HG03095 (cell line): Measurements from ENCODE around the gene ZFP64.
"Not testable (repeated sequence)": the region's sequence is repeated elsewhere in the genome, so short reads cannot be mapped to it uniquely, and the experiment has no call there.

Source experiments
- ATAC-seq: cut with Tn5 transposase; IDR thresholded peaks from one replicate; pipeline ENCODE4 v1.9.1; 2021; ENCODE audit warnings: moderate library complexity; ENCODE audit not compliant: unreplicated experiment

ZFP64 gene

DNA sequence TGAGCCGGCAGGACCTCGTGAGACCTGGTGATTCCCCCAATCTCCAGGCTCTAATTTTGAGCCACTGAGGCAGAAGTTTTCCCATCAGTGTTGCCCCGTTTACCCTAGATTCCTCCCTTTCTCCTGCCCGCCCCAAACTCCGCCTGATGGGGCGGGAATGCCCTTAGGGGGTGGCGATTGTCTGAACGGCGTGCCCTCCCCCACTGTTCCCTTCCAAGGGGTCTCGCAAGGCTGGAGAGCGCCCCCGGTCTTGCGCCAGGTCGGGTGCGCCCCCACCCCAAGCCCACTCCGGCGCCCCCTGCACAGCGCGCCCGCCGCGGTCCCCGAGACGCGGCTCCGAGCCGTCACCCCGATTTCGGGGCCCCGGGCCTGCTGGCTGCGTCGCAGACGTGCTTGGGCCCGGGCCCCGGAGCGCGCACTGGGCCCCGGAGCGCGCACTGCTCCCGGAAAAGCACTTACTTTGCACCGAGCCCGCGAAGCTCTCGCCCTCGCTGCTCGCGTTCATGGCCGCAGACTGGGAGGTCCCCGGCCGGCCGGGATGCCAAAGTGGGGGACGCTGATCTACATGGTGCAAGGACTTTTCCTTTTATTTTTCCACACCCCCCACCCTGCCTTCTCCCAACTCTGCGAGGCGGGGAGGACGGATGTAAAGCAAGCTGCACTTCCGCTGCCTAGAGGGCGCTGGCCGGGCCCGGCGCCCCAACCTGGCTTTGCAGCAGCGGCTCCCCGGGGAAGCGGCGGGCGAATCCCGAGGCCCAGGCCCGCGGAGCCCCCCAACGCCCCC lies at the start of gene ZFP64:
Gene ZFP64, minus strand, starts transcription at position 648 of the 784 bp plus-strand sequence. Its CDS starts 143 bp downstream, at position 505.
- ATAC-seq, result peak; percentile 64

DNA sequence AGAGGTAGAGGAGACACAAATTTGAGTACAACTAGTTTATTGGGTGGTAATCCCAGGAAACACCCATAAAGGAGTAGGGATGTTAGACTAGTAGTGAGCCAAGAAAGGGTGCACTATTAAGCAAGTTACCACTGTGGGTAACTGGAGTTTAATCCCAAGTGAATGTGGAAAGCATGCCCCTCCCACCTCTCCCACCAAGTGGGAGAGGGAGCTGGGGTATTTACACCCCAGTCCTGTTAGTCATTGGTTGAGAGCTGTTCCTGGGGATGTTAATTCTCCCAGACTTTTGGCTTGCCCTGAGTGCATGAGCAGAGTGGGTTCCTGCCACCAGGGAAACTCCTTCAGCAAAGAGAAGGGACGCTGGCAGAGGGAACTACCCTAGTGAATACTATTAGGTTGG lies 49.2 kb upstream of the ZFP64 start:
- ATAC-seq, result no peak

DNA sequence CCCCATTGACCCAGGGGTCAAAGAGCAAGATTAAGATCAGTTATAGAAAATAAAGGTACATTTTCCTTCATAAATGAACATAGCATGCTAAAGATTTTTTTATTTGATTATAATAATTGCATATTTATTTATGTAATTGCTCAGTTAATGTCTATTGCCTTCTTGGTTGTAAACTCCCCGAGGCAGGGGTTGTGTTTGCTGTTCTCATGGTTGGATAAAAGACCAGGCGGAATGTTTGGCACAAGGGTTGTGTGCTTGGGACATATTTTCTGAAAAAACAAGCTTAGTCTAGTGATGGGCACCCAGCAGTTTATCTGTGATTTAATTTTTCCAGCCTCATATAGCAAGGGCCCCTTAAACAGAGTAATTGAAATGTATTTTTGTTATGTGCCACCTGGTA lies 47.5 kb upstream of the ZFP64 start:
- ATAC-seq, result no peak

DNA sequence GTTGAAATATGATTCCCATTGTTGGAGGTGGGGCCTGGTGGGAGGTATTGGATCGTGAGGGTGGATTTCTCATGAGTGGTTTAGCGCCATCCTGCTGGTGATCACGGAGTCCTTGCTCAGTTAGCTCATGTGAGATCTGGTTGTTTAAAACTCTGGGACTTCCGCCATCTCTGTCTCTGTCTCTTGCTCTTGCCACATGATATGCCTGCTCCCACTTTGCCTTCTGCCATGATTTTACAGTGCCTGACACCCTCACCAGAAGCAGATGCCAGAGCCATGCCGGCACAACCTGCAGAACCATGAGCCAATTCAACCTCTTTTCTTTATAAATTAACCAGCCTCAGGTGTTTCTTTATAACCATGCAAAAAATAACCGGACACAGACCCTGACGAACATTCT lies 44.7 kb upstream of the ZFP64 start:
- no peak for ATAC-seq

DNA sequence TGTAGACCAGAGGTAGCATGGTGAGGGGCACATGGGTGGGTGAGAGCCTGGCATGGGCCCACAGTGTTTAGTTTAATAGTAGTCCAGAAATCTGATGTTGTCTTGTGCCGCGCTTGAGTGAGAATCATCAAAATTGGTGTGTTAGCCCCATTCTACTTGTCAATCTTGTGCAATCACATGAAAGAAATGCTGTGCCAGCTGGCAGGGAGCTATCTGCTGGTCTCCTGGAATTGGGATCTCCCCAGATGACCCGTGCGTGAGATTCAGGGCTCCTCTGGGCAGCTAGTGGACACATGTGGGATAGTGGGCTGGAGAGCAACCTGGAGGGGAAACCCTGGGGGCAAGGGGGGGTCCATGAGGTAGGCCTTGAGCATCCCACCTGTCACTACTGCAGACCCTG lies 43.5 kb upstream of the ZFP64 start:
- no peak for ATAC-seq

DNA sequence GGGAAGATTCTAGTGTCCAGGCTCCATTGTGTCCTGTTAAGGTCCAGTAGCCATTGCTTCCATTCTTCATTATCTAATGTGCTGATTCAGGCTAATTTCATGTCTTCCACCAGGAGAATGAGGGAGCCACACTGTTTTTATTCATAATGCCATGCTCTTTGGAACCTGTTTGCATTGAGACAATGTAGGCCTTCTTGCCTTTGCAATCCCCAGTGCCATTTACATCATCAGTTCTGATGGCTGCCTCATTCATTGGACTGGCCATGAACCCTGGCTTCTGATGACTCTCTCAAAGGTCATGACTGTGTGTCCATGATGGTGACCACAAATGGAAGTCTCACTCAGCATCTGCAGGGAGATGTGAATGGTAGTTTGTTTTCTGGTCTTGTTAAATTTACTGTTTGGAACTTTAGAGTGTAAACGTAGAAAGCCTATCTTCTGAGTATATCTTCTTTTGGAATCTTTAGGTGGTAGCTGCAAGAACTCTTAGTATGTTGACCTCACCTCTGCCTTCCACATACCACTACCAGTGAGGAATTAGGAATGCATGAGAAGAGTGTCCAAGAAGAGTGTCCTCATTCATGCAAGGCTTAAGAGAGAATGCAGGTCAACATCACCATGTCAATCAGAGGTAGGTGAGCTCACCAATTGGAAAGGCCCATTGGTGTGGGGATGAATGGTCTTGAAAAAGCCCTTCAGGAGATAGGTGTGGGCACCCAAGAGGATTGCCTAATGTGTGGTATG lies 42.9 kb upstream of the ZFP64 start:
- ATAC-seq, result no peak

DNA sequence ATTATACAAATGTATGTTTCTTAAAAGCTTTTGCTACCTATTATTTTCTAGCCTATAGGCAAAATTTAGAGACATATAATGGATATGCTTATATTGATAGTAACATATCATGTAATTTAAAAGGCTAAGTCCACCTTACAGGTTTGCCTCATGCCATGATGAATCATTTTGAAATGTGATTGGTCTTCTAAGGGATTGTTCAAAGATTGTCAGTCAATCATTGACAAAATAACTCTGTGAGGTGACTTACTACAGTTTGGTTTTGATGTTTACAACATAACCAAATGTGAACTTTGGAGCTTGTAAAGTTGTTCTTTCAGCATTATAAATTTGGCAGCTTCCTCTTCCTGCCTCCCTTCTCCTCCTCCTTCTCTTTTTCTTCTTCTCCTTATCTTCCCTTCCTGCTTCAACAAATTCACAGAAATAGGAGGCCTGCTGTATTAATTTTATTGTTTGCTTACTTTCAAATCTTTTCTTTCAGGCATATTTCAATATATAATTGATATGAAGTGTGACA lies 39.7 kb upstream of the ZFP64 start:
- ATAC-seq, result no peak

DNA sequence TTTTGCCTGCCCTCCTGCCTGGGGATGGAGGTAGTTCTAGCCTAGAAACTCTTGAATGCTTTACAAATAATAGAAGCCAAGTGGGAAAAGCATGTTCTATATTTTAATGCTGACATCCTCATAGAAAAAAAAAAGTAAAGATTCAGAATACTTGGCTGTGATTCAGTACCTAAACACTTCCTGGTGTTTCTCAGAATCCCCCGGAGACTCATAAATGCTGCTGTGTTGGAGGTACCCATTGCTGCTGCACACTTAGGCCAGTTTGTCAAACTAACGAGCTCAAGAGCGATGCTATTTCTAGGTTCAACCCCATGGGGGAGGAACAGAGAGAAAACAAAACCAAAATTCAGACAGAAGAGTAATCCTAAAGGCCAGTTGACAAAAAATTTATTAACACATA lies 38.8 kb upstream of the ZFP64 start:
- ATAC-seq, result no peak

DNA sequence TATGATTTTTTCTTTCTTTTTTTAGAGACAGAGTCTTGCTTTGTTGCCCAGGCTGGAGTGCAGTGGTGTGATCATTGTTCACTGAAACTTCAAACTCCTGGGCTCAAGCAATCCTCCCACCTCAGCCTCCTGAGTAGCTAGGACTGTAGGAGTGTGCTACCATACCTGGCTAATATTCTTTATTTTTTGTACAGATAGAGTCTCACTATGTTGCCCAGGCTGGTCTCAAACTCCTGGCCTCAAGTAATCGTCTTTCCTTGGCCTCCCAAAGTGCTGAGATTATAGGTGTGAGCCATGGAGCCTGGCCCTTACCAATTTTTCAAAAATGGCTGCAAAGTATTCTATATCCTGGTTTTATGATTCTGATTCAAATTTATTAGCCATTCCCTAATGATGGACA lies 37.8 kb upstream of the ZFP64 start:
- not testable (repeated sequence) for ATAC-seq

DNA sequence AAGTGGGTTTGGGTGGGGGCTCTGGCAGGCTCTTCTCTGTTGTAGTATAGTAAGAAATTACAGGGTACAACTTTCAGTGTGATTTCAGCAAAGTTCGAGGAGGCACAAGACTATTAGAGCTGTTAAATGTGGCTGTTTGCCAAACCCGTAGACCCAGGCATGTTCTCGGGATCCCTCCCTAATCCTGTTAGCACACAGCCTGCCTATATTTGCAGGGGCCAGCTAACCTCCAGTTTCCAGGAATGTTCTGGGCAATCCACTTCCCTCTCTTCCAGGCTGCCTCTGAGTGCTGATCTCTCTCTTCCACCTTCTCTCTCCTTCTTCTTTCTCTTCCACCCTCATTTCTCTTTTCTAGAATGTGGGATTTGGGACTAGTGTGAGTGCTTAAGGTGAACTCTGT lies 34.8 kb upstream of the ZFP64 start:
- no peak for ATAC-seq

DNA sequence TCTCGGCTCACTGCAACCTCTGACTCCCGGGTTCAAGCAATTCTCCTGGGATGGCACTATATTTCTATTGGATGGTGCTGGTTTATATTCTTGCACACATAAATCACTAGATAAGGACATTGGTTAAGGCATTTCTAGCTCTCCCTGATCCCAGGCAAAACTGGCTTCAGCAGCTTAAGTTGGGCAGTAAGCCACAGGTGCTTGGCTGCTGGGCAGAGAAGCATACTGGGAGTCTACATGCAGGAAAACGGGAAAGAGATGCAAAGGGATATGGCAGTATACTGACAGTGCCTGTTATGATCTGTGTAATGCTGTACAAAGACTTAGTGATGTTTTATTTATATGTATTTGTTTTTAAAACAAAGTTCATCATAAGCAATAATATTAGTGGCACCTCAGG lies 33.3 kb upstream of the ZFP64 start:
- ATAC-seq, result no peak

DNA sequence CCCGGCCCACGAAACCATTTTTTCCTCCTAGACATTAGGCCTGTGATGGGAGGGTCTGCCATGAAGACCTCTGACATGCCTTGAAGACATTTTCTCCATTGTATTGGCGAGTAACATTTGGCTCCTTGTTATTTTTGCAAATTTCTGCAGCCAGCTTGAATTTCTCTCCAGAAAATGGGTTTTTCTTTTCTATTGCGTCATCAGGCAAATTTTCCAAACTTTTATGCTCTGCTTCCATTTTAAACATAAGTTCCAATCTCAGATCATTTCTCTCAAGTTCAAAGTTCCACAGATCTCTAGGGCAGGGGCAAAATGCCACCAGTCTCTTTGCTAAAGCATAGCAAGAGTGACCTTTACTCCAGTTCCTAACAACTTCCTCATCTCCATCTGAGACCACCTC lies 29.8 kb upstream of the ZFP64 start:
- not testable (repeated sequence) for ATAC-seq

DNA sequence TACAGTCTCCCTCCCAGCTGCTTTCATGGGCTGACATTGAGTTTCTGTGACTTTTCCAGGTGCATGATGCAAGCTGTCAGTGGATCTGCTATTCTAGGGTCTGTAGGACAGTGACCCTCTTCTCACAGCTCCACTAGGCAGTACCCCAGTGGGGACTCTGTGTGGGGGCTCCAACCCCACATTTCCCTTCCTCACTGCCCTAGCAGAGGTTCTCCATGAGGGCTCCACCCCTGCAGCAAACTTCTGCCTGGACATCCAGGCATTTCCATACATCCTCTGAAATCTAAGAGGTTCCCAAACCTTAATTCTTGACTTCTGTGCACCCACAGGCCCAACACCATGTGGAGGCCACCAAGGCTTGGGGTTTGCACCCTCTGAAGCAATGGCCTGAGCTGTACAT lies 29.3 kb upstream of the ZFP64 start:
- ATAC-seq, result not testable (repeated sequence)

DNA sequence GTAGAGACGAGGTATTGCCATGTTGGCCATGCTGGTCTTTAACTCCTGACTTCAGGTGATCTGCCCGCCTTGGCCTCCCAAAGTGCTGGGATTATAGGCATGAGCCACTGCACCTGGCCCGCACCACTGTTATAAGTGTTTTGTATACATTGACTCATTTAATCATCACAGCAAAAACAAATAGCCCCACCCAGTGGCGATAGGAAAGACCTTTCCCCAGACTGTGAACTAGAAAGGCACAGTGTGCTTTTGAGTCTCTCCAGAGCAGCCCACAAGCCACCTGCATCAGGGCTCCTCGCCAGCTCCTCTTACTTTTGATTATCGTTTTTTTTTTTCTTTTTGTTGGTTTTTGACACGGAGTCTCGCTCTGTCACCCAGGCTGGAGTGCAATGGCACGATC lies 27.9 kb upstream of the ZFP64 start:
- no peak for ATAC-seq

DNA sequence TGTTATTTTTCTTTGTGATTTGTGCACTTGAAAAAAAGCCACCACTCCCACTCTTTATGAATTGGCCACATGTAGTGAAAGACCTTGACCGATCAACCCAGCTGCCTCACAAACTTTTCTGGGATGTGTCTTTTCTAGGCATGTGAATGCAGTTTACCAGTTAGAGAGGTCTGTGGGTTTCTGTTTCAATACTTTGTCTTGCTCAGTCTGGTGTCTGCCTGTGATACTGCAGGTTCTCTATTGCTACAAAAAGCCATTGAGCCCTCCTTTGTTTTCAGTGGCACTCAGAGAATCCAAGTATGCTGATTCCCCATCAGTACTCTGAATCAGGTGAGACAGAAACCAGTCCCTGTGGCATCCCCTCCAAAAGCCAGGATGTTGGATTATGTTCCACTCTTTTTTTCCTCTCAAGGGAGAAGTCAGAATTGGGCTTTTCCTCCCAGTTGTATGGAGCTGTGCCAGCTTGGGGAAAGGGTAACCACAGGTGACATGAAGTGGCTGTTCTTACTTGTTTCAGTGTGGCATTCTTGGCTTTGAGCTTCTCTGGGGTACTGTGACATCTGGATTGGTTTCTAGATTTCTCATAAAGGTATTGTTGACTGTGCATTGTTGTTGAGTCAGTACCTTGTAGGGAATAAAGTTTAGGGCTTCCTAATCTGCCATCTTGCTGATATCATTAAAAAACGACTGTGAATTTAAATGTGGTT lies 26.3 kb upstream of the ZFP64 start:
- ATAC-seq, result no peak

DNA sequence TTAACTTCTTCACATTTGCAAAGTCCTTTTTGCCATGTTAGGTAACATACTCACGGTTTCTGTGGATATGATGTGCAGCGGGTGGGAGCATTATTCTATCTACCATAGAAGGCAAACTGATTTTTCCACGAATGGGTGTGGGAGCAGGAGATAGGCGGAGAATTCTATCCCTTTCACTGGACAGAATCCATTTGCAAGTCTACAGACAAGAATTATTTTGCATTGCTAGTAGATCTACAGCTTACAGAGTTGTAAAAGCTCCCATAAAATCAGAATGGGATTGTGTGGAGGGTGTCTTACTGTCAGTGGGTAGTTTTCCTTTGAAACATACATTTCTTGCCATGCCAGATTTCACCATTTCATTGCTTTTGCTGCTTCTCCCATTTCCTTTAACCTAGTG lies 22.4 kb upstream of the ZFP64 start:
- ATAC-seq, result no peak

DNA sequence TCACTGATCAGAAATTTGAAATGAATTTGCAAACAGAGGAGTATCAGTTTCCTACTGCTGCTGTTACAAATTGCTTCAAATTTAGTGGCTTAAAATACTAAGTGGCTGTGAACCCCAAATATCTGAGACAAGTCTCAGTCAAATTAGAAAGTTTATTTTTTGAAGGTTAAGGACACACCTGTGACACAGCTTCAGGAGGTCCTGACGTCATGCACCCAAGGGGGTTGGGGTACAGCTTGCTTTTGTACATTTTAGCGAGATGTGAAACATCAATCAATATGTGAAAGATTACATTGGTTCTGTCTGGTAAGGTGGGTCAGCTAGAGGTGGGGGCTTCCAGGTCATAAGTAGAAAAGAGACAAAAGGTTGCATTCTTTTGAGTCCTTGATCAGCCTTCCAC lies 21.4 kb upstream of the ZFP64 start:
- no peak for ATAC-seq

DNA sequence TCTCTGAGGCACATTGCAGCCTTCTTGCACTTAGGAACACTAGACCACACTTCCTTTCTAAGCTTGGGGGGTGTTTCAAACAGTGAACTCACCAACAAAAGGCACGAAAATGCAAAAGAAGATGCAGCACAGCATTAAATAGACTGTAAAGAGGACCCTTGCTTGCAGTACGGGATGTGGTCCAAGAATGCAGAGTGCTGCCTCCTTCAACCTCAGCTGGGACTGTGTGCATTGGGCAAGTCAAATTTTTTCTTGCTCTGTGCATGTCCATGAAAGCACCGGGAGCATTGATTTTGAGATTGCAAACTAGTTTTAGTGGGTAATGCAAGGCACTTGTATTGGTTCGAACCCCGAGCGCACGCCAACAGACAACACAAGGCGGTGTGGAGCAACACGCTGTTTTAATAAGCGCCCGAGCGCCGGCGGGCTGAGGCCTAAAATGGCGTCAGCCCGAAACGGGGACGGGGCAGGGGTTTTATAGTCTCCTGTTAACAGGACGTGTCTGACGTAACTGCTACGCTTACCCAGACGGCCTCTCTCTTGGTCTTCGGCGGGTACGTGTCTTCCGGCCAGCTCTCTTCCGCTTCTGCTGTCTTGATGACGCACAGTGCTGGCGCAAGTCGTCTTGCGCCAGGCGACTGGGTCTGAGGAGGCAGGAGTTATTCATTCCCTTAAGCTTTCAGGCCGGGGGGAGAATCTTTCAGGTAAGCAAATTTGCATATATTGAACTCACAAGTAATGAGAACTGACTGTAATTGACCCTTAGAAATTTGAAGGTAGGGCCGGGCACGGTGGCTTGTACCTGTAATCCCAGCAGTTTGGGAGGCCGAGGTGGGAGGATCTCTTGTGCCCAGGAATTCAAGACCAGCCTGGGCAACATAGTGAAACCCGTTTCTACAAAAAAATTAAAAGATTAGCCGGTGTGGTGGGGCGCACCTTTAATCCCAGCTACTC lies 18.7 kb upstream of the ZFP64 start:
- ATAC-seq, result no peak

DNA sequence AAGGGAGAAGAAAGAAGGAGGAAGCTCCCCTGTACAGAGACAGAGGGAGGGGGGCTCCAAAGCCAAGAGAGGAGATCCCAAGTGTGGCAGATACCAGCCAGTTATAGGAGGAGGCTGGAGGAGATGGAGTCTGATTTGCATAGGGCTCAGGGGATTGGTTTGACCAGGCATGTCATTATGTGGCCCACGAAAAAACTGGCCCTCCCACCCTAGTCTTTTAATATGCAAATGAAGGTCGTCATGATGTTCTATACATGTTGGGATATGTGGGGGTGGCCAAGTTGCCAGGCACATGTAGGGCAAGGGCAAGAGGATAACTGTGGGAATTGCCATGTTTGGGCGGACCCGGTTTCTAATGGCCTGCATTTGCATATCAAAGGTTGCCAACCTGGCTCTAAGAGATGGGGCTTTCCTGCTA lies 17.6 kb upstream of the ZFP64 start:
- ATAC-seq, result no peak

DNA sequence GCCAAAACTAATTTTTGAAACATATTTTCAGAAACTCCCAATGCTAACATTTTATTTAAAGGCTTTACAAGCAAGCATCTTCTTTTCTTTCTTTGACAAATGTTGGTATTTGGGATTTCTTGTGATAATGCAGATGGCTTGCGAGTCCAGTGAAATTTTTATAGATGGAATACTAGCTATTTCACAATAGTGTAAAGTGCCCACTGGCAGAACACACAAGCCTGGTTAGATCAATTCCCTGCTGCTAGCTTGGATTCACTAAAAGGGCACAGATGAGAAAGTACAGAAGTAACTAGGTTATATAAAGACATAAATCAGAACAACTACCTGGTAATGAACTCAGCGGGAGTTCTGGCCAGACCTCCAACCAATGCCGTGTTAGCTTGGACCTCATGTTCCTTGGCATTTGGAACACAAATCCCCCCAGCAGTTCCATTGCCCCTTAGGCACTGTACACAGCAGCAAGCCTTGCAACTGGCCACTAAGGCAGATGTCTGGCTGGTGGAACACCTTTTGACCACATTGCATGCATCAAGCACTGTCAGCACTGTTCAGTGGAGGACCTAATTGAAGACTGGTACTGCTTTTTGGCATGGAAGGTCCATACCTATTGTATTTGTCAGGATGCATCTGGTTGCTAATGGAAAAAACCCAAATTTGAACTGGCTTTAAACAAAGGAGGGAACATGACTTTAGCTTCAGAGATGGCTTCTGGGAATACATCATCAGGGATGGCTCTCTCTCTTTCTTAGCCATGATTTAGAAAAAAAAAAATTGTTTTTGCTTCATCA lies 15.6 kb upstream of the ZFP64 start:
- no peak for ATAC-seq
